A549 (cell line): ENCODE measurements around the gene METTL2B. TPM values are rescaled to one million over a fixed set of nuclear protein-coding genes. Genes with fewer than 3 reads are reported as not detected.

Experiments
- ATAC-seq, 2 experiments: fragments of 200-7000 bp in 1 of 2; fragments of >200 bp in 1 of 2; cut with Nextera tagmentation in 1 of 2; cut with Tn5 transposase in 1 of 2; 3 replicates each; pipeline versions ENCODE4 v1.8.0 to v1.9.1; 2018 to 2020; ENCODE audit warnings: mild to moderate bottlenecking in 1 of 2, moderate library complexity in 1 of 2
- CTCF ChIA-PET: fragments of 300-600 bp; sonication (Branson Sonifier 250); formaldehyde crosslinking; extraction: SDS; loops from one replicate; lab custom pipeline; 2021; ENCODE audit warnings: antibody characterized with exemption, inconsistent platforms; lab: Yijun Ruan, JAX
- POLR2A ChIA-PET: fragments of 350-600 bp; formaldehyde crosslinking; extraction: SDS; loops from one replicate; lab custom pipeline; 2021; ENCODE audit warnings: antibody characterized with exemption, inconsistent platforms; lab: Yijun Ruan, JAX
- DNase-seq, 2 experiments: peaks; one replicate each; pipeline versions ENCODE4 v3.0.0 to v3.0.0-alpha.2; 2011 to 2016; ENCODE audit warnings: low read depth in 1 of 2, low spot score in 1 of 2
- FAIRE-seq: peaks from 2 replicates; lab custom pipeline; 2011; peaks lifted over from hg19 to GRCh38; lab: Jason Lieb, UNC
- H3K27ac ChIP-seq, 2 experiments: fragments of >200 bp; sonication (Bioruptor Twin); formaldehyde crosslinking; 3 replicates each; pipeline ENCODE4 v1.5.1; 2016 to 2017
- H3K4me1 ChIP-seq: fragments of >200 bp; sonication (Bioruptor Twin); formaldehyde crosslinking; 3 replicates; pipeline ENCODE4 v1.6.1; 2016
- H3K4me2 ChIP-seq: fragments of >200 bp; sonication (Bioruptor Twin); formaldehyde crosslinking; 3 replicates; pipeline ENCODE4 v1.6.1; 2016
- H3K4me3 ChIP-seq: fragments of >200 bp; sonication (Bioruptor Twin); formaldehyde crosslinking; 3 replicates; pipeline ENCODE4 v1.5.1; 2016
- H3K9me3 ChIP-seq: fragments of >200 bp; sonication (Bioruptor Twin); formaldehyde crosslinking; 3 replicates; pipeline ENCODE4 v1.6.1; 2016
- CBX2 ChIP-seq: fragments of 200-600 bp; sonication (generic); IDR thresholded peaks from 2 replicates; pipeline ENCODE4 v1.6.1; 2016; ENCODE audit warnings: low read depth, mild to moderate bottlenecking, borderline replicate concordance
- CBX8 ChIP-seq: fragments of 200-600 bp; sonication (generic); IDR thresholded peaks from 2 replicates; pipeline ENCODE4 v1.6.1; 2016
- CEBPB ChIP-seq, 2 experiments: fragments of >200 bp in 1 of 2; sonication (Bioruptor Twin) in 1 of 2; formaldehyde crosslinking in 1 of 2; IDR thresholded peaks; 2 replicates each; pipeline ENCODE4 v1.6.1; 2012 to 2016
- CHD2 ChIP-seq: fragments of 150-350 bp; IDR thresholded peaks from 2 replicates; pipeline ENCODE4 v1.6.1; 2014; ENCODE audit warnings: low read length; ENCODE audit not compliant: partially characterized antibody
- CHD4 ChIP-seq: fragments of 200-600 bp; sonication (generic); IDR thresholded peaks from 2 replicates; pipeline ENCODE4 v1.6.1; 2016; ENCODE audit warnings: antibody characterized with exemption, mild to moderate bottlenecking, borderline replicate concordance
- EHMT2 ChIP-seq: fragments of 200-600 bp; sonication (generic); IDR thresholded peaks from 2 replicates; pipeline ENCODE4 v1.6.1; 2016; ENCODE audit warnings: antibody characterized with exemption, low read depth, mild to moderate bottlenecking, moderate library complexity
- ESRRA ChIP-seq: fragments of 150-350 bp; IDR thresholded peaks from 2 replicates; pipeline ENCODE4 v1.6.1; 2014; ENCODE audit warnings: mild to moderate bottlenecking, low read length, borderline replicate concordance
- FOSB ChIP-seq: fragments of 250-450 bp; sonication (Bioruptor Pico); IDR thresholded peaks from 2 replicates; pipeline ENCODE4 v1.5.0; 2020; ENCODE audit warnings: mild to moderate bottlenecking, moderate library complexity
- FOSL2 ChIP-seq, 2 experiments: fragments of 450-650 bp in 1 of 2; fragments of >200 bp in 1 of 2; sonication (Bioruptor Twin) in 1 of 2; formaldehyde crosslinking; IDR thresholded peaks; 2 replicates each; pipeline versions ENCODE4 v1.5.0 to v1.6.1; 2016 to 2020; ENCODE audit warnings: mild to moderate bottlenecking in 1 of 2, moderate library complexity in 1 of 2
- GATA3 ChIP-seq: IDR thresholded peaks from 2 replicates; pipeline ENCODE4 v1.6.1; 2012; ENCODE audit warnings: borderline replicate concordance
- HDAC2 ChIP-seq: fragments of 200-600 bp; sonication (generic); IDR thresholded peaks from 2 replicates; pipeline ENCODE4 v1.6.1; 2016
- HEYL ChIP-seq: fragments of 250-450 bp; sonication (Bioruptor Pico); IDR thresholded peaks from 2 replicates; pipeline ENCODE4 v1.8.0; 2021; ENCODE audit warnings: mild to moderate bottlenecking, moderate library complexity
- HOXB13 ChIP-seq: fragments of 250-450 bp; sonication (Bioruptor Pico); IDR thresholded peaks from 2 replicates; pipeline ENCODE4 v1.5.0; 2020; ENCODE audit warnings: low read depth, mild to moderate bottlenecking, moderate library complexity
- HOXB5 ChIP-seq: fragments of 250-450 bp; sonication (Bioruptor Pico); IDR thresholded peaks from 2 replicates; pipeline ENCODE4 v1.5.0; 2020; ENCODE audit warnings: mild to moderate bottlenecking, moderate library complexity
- KDM5A ChIP-seq: fragments of 200-600 bp; sonication (generic); IDR thresholded peaks from 2 replicates; pipeline ENCODE4 v1.6.1; 2016; ENCODE audit warnings: antibody characterized with exemption, mild to moderate bottlenecking
- MAZ ChIP-seq: fragments of 150-350 bp; IDR thresholded peaks from 2 replicates; pipeline ENCODE4 v1.6.1; 2014; ENCODE audit warnings: antibody characterized with exemption, low read depth, low read length, borderline replicate concordance
- NPAS2 ChIP-seq: fragments of 250-450 bp; sonication (Bioruptor Pico); IDR thresholded peaks from 2 replicates; pipeline ENCODE4 v1.8.0; 2022; ENCODE audit warnings: mild to moderate bottlenecking, moderate library complexity, borderline replicate concordance
- PHF8 ChIP-seq: fragments of 200-600 bp; sonication (generic); IDR thresholded peaks from 2 replicates; pipeline ENCODE4 v1.6.1; 2016; ENCODE audit warnings: low read depth, mild to moderate bottlenecking, antibody characterized with exemption, moderate library complexity, borderline replicate concordance
- POLR2A ChIP-seq: IDR thresholded peaks from 2 replicates; pipeline ENCODE4 v1.6.1; 2012; ENCODE audit warnings: mild to moderate bottlenecking, low read length
- POLR2AphosphoS2 ChIP-seq: conservative IDR thresholded peaks from 2 replicates; pipeline ENCODE4 v1.6.1; 2012; ENCODE audit warnings: low read length, improper control_type of control experiment, inconsistent platforms
- RAD21 ChIP-seq, 2 experiments: fragments of >200 bp in 1 of 2; sonication (Bioruptor Twin) in 1 of 2; formaldehyde crosslinking in 1 of 2; IDR thresholded peaks in 1 of 2; conservative IDR thresholded peaks in 1 of 2; 2 replicates in 1 of 2; 3 replicates in 1 of 2; pipeline ENCODE4 v1.6.1; 2012 to 2018; ENCODE audit warnings: inconsistent platforms in 1 of 2
- RARB ChIP-seq: fragments of 250-450 bp; sonication (Bioruptor Pico); IDR thresholded peaks from 2 replicates; pipeline ENCODE4 v1.8.0; 2021; ENCODE audit warnings: mild to moderate bottlenecking, moderate library complexity
- RCOR1 ChIP-seq: fragments of 150-350 bp; IDR thresholded peaks from 2 replicates; pipeline ENCODE4 v1.6.1; 2014; ENCODE audit warnings: antibody characterized with exemption, low read length, low read depth
- SMC3 ChIP-seq: fragments of >200 bp; sonication (Bioruptor Twin); formaldehyde crosslinking; IDR thresholded peaks from 3 replicates; pipeline ENCODE4 v1.6.1; 2018; ENCODE audit warnings: inconsistent platforms
- SREBF2 ChIP-seq: fragments of 450-650 bp; IDR thresholded peaks from 2 replicates; pipeline ENCODE4 v1.6.1; 2014; ENCODE audit warnings: mild to moderate bottlenecking, moderate library complexity
- TFCP2L1 ChIP-seq: fragments of 250-450 bp; sonication (Bioruptor Pico); IDR thresholded peaks from 2 replicates; pipeline ENCODE4 v1.5.0; 2021; ENCODE audit warnings: mild to moderate bottlenecking
- ZC3H11A ChIP-seq: fragments of 450-650 bp; IDR thresholded peaks from 2 replicates; pipeline ENCODE4 v1.6.1; 2014; ENCODE audit warnings: antibody characterized with exemption, mild to moderate bottlenecking
- ZFP36 ChIP-seq: fragments of 450-650 bp; IDR thresholded peaks from 2 replicates; pipeline ENCODE4 v1.6.1; 2014; ENCODE audit warnings: borderline replicate concordance; ENCODE audit not compliant: partially characterized antibody
- ZSCAN20 ChIP-seq: fragments of 250-450 bp; sonication (Bioruptor Pico); IDR thresholded peaks from 2 replicates; pipeline ENCODE4 v1.8.0; 2022; ENCODE audit warnings: mild to moderate bottlenecking, moderate library complexity
- WGBS: methylation state at CpG from one replicate; pipeline ENCODE4 v1.1.6; 2017; ENCODE audit errors: missing lambda C conversion rate; 5-methylcytosine and 5-hydroxymethylcytosine counted together
- polyA plus RNA-seq, 4 experiments: library from polyadenylated mRNA; depleted of rRNA in 3 of 4; stranded (reverse); fragments of >200 nt; fragmentation: RNase III in 1 of 4; extraction: RNeasy Plus Mini Kit Qiagen cat#74134 plus additional on column Dnase treatment in 1 of 4; gene quantifications; 2 replicates in 3 of 4; 3 replicates in 1 of 4; pipeline ENCODE4 v1.2.3, GENCODE V29; 2011 to 2017
- TF ChIP-seq, protein P1 (sequence below): fragments of 250-450 bp; sonication (Bioruptor Pico); IDR thresholded peaks from 2 replicates; pipeline ENCODE4 v1.5.0; 2021; ENCODE audit warnings: mild to moderate bottlenecking, moderate library complexity, borderline replicate concordance
- TF ChIP-seq, protein P2 (sequence below): fragments of 450-650 bp; IDR thresholded peaks from 2 replicates; pipeline ENCODE4 v1.6.1; 2014; ENCODE audit warnings: antibody characterized with exemption
- TF ChIP-seq, protein P3 (sequence below): IDR thresholded peaks from 2 replicates; pipeline ENCODE4 v1.6.1; 2012; ENCODE audit warnings: low read depth, borderline replicate concordance
- TF ChIP-seq, protein P4 (sequence below): IDR thresholded peaks from 2 replicates; pipeline ENCODE4 v1.6.1; 2012
- TF ChIP-seq, protein P5 (sequence below): fragments of >200 bp; sonication (Bioruptor Twin); formaldehyde crosslinking; IDR thresholded peaks from 3 replicates; pipeline ENCODE4 v1.6.1; 2016

Gene METTL2B
- polyA plus RNA-seq, 2 of the 4 experiments (the other 2 are of a cell fraction) = 25.9 to 49.1 TPM

DNA sequence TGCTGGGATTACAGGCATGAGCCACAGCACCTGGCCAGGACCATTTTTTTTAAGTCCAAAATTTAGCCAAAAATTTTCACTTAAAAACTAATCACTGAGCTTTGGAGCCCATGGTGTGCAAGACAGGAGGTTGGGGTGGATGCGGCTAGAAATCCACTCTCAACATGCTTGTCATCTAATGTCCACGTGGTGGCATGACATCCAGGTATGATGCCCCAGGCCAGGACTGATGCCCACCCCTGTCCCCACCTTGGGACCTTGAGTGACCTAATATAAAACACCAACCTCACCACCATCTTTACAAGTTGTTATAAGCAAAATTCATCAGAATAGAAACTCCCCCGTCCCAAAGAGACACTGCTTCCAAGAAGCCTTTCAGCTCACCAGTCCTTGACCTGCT is 46.3 kb upstream of the METTL2B start:
- Histone ChIP-seq H3K9me3 (no peaks in the 10 kb centered on the region), H3K4me2 (peak overlapping the region; percentile 84; the same call in 2 of the 3 replicates), H3K4me1 (peaks cover 62% of the 10 kb centered on the region), H3K27ac (peak overlapping the region; percentile 87 to 95), H3K4me3 (no peak overlapping the region)
- ChIA-PET CTCF (interaction anchor here (0.7 to 23.8 kb wide), 12 partner anchors 14 to 454 kb away, joined by 3 to 695 read pairs (median 4); partner anchors contain the start of genes IMPDH1 and RBM28), POLR2A (interaction anchor here (1.0 kb wide), 1 partner anchor 29 kb away, joined by 3 read pairs; no protein-coding TSS in a partner anchor)
- TF ChIP-seq NPAS2 (CRISPR knock-in tag) = no peak
- peak; percentile 18 to 29; a peak in 2 of 5 replicates for TF ChIP-seq RAD21 (conservative IDR thresholded peaks at IDR 0.05 in 1 of 2, IDR thresholded peaks at IDR 0.05 in 1 of 2)
- FAIRE-seq (no peak), ATAC-seq (no peak), DNase-seq (peak in 1 of 2 experiments; percentile 44)
- 76% methylated on average over 3 of the region's 3 CpGs for WGBS

DNA sequence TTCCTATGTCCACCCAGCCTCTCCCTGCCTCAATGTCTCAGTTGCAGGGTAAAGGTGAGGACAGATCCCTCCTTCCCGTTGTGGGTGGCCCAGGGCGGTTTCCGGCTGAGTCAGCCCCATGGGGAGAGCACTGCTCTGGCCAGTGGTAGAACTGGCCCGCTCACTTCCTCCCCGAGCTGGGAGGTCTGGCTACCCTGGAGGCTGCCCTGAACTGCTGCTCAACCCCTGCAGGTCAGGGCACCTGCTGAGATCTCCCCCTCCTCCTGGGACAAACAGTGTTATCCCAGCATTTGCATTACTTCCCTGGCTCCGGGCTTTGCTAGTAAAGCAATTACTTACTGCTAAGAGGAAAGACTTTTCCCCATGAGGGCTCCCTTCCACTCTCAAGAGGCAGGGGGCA is 45.3 kb upstream of the METTL2B start:
- DNase-seq (peak in 1 of 2 experiments; percentile 86), ATAC-seq (peak; percentile 70 to 71), FAIRE-seq (no peak)
- H3K27ac ChIP-seq = peak overlapping the region; percentile 87 to 95
- WGBS = 18% methylated on average over 5 of the region's 6 CpGs
- H3K9me3 ChIP-seq = no peaks in the 10 kb centered on the region
- POLR2A ChIA-PET = interaction anchor here (1.0 kb wide), 2 partner anchors 24 to 28 kb away, joined by 3 to 4 read pairs; partner anchors contain the start of gene HILPDA
- CTCF ChIA-PET = interaction anchor here (0.7 to 23.8 kb wide), 10 partner anchors 9 to 449 kb away, joined by 3 to 695 read pairs (median 4); partner anchors contain the start of genes IMPDH1 and RBM28
- H3K4me1 ChIP-seq = peaks cover 70% of the 10 kb centered on the region
- peak overlapping the region; percentile 84 for H3K4me2 ChIP-seq
- no peak overlapping the region for H3K4me3 ChIP-seq
- TF ChIP-seq ZFP36 (no peak), GATA3 (peak; percentile 90), SMC3 (peak; percentile 43), CBX2 (no peak), TFCP2L1 (CRISPR knock-in tag) (no peak), POLR2AphosphoS2 (no peak), HOXB5 (CRISPR knock-in tag) (no peak), ESRRA (no peak), KDM5A (no peak), CHD2 (no peak), SREBF2 (no peak), RARB (CRISPR knock-in tag) (no peak), EHMT2 (no peak), HOXB13 (no peak), MAZ (no peak), ZC3H11A (no peak), HDAC2 (no peak), POLR2A (no peak), FOSB (CRISPR knock-in tag) (no peak), RCOR1 (no peak), ZSCAN20 (CRISPR knock-in tag) (no peak), CHD4 (no peak), PHF8 (no peak), NPAS2 (CRISPR knock-in tag) (no peak), CBX8 (no peak), FOSL2 (IDR thresholded peaks at IDR 0.05) (peak; percentile 64), FOSL2 (CRISPR knock-in tag; IDR thresholded peaks at IDR 0.05) (peak; percentile 69), HEYL (CRISPR knock-in tag) (no peak), CEBPB (IDR thresholded peaks at IDR 0.05) (no peak; a peak in 2 of 4 replicates)
- TF ChIP-seq, protein P1, sequence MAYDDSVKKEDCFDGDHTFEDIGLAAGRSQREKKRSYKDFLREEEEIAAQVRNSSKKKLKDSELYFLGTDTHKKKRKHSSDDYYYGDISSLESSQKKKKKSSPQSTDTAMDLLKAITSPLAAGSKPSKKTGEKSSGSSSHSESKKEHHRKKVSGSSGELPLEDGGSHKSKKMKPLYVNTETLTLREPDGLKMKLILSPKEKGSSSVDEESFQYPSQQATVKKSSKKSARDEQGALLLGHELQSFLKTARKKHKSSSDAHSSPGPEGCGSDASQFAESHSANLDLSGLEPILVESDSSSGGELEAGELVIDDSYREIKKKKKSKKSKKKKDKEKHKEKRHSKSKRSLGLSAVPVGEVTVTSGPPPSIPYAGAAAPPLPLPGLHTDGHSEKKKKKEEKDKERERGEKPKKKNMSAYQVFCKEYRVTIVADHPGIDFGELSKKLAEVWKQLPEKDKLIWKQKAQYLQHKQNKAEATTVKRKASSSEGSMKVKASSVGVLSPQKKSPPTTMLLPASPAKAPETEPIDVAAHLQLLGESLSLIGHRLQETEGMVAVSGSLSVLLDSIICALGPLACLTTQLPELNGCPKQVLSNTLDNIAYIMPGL = no peak
- TF ChIP-seq, protein P2, sequence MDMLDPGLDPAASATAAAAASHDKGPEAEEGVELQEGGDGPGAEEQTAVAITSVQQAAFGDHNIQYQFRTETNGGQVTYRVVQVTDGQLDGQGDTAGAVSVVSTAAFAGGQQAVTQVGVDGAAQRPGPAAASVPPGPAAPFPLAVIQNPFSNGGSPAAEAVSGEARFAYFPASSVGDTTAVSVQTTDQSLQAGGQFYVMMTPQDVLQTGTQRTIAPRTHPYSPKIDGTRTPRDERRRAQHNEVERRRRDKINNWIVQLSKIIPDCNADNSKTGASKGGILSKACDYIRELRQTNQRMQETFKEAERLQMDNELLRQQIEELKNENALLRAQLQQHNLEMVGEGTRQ = no peak
- TF ChIP-seq, protein P3, sequence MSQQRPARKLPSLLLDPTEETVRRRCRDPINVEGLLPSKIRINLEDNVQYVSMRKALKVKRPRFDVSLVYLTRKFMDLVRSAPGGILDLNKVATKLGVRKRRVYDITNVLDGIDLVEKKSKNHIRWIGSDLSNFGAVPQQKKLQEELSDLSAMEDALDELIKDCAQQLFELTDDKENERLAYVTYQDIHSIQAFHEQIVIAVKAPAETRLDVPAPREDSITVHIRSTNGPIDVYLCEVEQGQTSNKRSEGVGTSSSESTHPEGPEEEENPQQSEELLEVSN = no peak
- TF ChIP-seq, protein P4, sequence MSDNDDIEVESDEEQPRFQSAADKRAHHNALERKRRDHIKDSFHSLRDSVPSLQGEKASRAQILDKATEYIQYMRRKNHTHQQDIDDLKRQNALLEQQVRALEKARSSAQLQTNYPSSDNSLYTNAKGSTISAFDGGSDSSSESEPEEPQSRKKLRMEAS = peak; percentile 65
- TF ChIP-seq, protein P5, sequence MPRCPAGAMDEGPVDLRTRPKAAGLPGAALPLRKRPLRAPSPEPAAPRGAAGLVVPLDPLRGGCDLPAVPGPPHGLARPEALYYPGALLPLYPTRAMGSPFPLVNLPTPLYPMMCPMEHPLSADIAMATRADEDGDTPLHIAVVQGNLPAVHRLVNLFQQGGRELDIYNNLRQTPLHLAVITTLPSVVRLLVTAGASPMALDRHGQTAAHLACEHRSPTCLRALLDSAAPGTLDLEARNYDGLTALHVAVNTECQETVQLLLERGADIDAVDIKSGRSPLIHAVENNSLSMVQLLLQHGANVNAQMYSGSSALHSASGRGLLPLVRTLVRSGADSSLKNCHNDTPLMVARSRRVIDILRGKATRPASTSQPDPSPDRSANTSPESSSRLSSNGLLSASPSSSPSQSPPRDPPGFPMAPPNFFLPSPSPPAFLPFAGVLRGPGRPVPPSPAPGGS = peak; percentile 61; the same call in 1 of the 3 replicates
